Measurements from ENCODE around the gene PRKCI. TPM values are rescaled to one million over a fixed set of nuclear protein-coding genes. Genes with fewer than 3 reads are reported as not detected.

Gene PRKCI
- total RNA-seq, 1 experiment from 2014 or later, result 90.6 TPM

DNA sequence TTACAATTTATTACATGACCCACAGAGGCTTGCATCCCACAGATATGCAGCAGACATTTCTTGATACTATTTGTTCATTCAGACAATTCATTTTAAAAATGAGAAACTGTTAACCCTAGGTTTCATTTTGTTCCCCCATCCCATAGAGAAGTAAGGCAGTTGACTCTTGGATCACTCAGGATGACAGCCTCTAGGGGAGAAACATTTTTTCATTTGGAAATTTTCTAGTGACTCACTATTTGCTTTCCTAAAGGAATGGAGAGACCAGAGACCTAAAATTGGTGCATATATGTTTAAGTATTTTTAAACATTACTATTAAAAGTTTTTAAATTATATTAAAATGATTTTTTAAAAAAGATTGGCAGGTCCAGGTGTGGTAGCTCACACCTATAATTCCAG lies 21.2 kb upstream of the PRKCI start:
- TF ChIP-seq, protein P1, sequence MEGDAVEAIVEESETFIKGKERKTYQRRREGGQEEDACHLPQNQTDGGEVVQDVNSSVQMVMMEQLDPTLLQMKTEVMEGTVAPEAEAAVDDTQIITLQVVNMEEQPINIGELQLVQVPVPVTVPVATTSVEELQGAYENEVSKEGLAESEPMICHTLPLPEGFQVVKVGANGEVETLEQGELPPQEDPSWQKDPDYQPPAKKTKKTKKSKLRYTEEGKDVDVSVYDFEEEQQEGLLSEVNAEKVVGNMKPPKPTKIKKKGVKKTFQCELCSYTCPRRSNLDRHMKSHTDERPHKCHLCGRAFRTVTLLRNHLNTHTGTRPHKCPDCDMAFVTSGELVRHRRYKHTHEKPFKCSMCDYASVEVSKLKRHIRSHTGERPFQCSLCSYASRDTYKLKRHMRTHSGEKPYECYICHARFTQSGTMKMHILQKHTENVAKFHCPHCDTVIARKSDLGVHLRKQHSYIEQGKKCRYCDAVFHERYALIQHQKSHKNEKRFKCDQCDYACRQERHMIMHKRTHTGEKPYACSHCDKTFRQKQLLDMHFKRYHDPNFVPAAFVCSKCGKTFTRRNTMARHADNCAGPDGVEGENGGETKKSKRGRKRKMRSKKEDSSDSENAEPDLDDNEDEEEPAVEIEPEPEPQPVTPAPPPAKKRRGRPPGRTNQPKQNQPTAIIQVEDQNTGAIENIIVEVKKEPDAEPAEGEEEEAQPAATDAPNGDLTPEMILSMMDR (IDR thresholded peaks at IDR 0.05), result no peak
- ChIA-PET POLR2A (no interaction called here), CTCF (interaction anchor here (0.6 kb wide), 1 partner anchor 134 kb away, joined by 3 read pairs; no protein-coding TSS in a partner anchor)
- ATAC-seq, result no peak
- no peak for DNase-seq (ENCODE audit: low spot score)
- H3K4me1 Mint-ChIP-seq, result peaks cover 17% of the 10 kb centered on the region
- no peak overlapping the region for H3K4me3 Mint-ChIP-seq
- no peaks in the 10 kb centered on the region for H3K36me3 Mint-ChIP-seq
- no peaks in the 10 kb centered on the region; the same call in 1 of the 2 replicates for H3K27me3 Mint-ChIP-seq (ENCODE audit: low read depth)
- no peak overlapping the region for H3K27ac Mint-ChIP-seq
- H3K9me3 Mint-ChIP-seq, result no peaks in the 10 kb centered on the region

DNA sequence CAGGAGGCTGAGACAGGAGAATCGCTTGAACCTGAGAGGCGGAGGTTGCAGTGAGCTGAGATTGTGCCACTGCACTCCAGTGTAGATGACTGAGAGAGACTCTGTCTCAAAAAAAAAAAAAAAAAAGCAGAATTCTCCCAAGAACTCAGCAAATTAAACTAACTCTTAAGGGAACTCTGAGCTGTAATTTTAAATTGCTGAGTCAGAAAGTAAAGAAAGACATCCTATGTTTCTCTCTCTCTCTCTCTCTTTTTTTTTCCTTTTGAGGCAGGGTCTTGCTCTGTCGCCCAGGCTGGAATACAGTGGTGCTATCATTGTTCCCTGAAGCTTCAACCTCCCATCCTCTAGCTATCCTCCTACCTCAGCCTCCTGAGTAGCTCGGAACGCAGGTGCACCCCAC lies 20.7 kb upstream of the PRKCI start:
- CTCF ChIA-PET, result interaction anchor here (0.6 kb wide), 1 partner anchor 134 kb away, joined by 3 read pairs; no protein-coding TSS in a partner anchor
- Mint-ChIP-seq H3K4me3 (no peak overlapping the region), H3K4me1 (peaks cover 15% of the 10 kb centered on the region), H3K36me3 (no peaks in the 10 kb centered on the region), H3K27me3 (ENCODE audit: low read depth) (no peaks in the 10 kb centered on the region; the same call in 1 of the 2 replicates), H3K27ac (no peak overlapping the region), H3K9me3 (no peaks in the 10 kb centered on the region)
- TF ChIP-seq ZNF396 (CRISPR knock-in tag; IDR thresholded peaks at IDR 0.05; ENCODE audit: borderline replicate concordance) (no peak), TEAD4 (CRISPR knock-in tag; IDR thresholded peaks at IDR 0.05) (no peak), NR2C2 (CRISPR knock-in tag; IDR thresholded peaks at IDR 0.05) (no peak), MYBL2 (CRISPR knock-in tag; IDR thresholded peaks at IDR 0.05) (no peak), SP1 (CRISPR knock-in tag; conservative IDR thresholded peaks at IDR 0.05) (no peak), ESRRA (CRISPR knock-in tag; IDR thresholded peaks at IDR 0.05; ENCODE audit: borderline replicate concordance) (no peak), RELA (CRISPR knock-in tag; IDR thresholded peaks at IDR 0.05; ENCODE audit: borderline replicate concordance) (no peak), NR3C1 (CRISPR knock-in tag; conservative IDR thresholded peaks at IDR 0.05; ENCODE audit: low read depth) (no peak)
- TF ChIP-seq, protein P2, sequence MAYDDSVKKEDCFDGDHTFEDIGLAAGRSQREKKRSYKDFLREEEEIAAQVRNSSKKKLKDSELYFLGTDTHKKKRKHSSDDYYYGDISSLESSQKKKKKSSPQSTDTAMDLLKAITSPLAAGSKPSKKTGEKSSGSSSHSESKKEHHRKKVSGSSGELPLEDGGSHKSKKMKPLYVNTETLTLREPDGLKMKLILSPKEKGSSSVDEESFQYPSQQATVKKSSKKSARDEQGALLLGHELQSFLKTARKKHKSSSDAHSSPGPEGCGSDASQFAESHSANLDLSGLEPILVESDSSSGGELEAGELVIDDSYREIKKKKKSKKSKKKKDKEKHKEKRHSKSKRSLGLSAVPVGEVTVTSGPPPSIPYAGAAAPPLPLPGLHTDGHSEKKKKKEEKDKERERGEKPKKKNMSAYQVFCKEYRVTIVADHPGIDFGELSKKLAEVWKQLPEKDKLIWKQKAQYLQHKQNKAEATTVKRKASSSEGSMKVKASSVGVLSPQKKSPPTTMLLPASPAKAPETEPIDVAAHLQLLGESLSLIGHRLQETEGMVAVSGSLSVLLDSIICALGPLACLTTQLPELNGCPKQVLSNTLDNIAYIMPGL (CRISPR knock-in tag; IDR thresholded peaks at IDR 0.05), result no peak
- POLR2A ChIA-PET, result no interaction called here
- no peak for DNase-seq (ENCODE audit: low spot score)
- ATAC-seq, result no peak

DNA sequence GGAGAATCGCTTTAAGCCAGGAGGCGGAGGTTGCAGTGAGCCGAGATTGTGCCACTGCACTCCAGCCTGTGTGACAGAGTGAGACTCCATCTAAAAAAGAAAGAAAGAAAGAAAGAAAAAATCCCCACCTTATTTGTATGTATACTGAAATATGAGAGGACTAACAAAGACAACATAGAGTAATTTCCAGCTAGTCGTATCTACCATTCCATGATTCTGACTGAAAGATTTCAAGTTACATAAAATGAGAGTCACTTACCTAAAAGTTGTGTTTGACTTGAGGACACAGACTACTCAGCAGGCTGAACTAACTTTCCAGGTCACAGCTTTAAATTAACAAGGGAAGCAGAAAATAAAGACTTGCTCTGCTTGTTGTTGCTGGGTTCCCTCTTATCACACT lies 18.8 kb upstream of the PRKCI start:
- peaks cover 10% of the 10 kb centered on the region for H3K4me1 Mint-ChIP-seq
- ATAC-seq (no peak), DNase-seq (ENCODE audit: low spot score) (no peak)
- H3K4me3 Mint-ChIP-seq, result no peak overlapping the region
- POLR2A ChIA-PET, result no interaction called here
- no peak overlapping the region for H3K27ac Mint-ChIP-seq
- H3K9me3 Mint-ChIP-seq, result no peaks in the 10 kb centered on the region
- no peaks in the 10 kb centered on the region for H3K36me3 Mint-ChIP-seq
- H3K27me3 Mint-ChIP-seq (ENCODE audit: low read depth), result no peaks in the 10 kb centered on the region; the same call in 1 of the 2 replicates
- CTCF ChIA-PET, result interaction anchor here (1.0 kb wide), 1 partner anchor 210 kb away, joined by 3 read pairs; no protein-coding TSS in a partner anchor
- TF ChIP-seq, protein P3, sequence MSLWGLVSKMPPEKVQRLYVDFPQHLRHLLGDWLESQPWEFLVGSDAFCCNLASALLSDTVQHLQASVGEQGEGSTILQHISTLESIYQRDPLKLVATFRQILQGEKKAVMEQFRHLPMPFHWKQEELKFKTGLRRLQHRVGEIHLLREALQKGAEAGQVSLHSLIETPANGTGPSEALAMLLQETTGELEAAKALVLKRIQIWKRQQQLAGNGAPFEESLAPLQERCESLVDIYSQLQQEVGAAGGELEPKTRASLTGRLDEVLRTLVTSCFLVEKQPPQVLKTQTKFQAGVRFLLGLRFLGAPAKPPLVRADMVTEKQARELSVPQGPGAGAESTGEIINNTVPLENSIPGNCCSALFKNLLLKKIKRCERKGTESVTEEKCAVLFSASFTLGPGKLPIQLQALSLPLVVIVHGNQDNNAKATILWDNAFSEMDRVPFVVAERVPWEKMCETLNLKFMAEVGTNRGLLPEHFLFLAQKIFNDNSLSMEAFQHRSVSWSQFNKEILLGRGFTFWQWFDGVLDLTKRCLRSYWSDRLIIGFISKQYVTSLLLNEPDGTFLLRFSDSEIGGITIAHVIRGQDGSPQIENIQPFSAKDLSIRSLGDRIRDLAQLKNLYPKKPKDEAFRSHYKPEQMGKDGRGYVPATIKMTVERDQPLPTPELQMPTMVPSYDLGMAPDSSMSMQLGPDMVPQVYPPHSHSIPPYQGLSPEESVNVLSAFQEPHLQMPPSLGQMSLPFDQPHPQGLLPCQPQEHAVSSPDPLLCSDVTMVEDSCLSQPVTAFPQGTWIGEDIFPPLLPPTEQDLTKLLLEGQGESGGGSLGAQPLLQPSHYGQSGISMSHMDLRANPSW (CRISPR knock-in tag; conservative IDR thresholded peaks at IDR 0.05; ENCODE audit: low read depth), result no peak
- TF ChIP-seq RORB (CRISPR knock-in tag; IDR thresholded peaks at IDR 0.05) (no peak), FOXJ3 (CRISPR knock-in tag; IDR thresholded peaks at IDR 0.05; ENCODE audit: borderline replicate concordance) (no peak), JUN (CRISPR knock-in tag; IDR thresholded peaks at IDR 0.05) (no peak), PRRX2 (CRISPR knock-in tag; IDR thresholded peaks at IDR 0.05) (no peak)
- TF ChIP-seq, protein P4, sequence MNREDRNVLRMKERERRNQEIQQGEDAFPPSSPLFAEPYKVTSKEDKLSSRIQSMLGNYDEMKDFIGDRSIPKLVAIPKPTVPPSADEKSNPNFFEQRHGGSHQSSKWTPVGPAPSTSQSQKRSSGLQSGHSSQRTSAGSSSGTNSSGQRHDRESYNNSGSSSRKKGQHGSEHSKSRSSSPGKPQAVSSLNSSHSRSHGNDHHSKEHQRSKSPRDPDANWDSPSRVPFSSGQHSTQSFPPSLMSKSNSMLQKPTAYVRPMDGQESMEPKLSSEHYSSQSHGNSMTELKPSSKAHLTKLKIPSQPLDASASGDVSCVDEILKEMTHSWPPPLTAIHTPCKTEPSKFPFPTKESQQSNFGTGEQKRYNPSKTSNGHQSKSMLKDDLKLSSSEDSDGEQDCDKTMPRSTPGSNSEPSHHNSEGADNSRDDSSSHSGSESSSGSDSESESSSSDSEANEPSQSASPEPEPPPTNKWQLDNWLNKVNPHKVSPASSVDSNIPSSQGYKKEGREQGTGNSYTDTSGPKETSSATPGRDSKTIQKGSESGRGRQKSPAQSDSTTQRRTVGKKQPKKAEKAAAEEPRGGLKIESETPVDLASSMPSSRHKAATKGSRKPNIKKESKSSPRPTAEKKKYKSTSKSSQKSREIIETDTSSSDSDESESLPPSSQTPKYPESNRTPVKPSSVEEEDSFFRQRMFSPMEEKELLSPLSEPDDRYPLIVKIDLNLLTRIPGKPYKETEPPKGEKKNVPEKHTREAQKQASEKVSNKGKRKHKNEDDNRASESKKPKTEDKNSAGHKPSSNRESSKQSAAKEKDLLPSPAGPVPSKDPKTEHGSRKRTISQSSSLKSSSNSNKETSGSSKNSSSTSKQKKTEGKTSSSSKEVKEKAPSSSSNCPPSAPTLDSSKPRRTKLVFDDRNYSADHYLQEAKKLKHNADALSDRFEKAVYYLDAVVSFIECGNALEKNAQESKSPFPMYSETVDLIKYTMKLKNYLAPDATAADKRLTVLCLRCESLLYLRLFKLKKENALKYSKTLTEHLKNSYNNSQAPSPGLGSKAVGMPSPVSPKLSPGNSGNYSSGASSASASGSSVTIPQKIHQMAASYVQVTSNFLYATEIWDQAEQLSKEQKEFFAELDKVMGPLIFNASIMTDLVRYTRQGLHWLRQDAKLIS (CRISPR knock-in tag; IDR thresholded peaks at IDR 0.05; ENCODE audit: borderline replicate concordance), result no peak
- TF ChIP-seq, protein P5, sequence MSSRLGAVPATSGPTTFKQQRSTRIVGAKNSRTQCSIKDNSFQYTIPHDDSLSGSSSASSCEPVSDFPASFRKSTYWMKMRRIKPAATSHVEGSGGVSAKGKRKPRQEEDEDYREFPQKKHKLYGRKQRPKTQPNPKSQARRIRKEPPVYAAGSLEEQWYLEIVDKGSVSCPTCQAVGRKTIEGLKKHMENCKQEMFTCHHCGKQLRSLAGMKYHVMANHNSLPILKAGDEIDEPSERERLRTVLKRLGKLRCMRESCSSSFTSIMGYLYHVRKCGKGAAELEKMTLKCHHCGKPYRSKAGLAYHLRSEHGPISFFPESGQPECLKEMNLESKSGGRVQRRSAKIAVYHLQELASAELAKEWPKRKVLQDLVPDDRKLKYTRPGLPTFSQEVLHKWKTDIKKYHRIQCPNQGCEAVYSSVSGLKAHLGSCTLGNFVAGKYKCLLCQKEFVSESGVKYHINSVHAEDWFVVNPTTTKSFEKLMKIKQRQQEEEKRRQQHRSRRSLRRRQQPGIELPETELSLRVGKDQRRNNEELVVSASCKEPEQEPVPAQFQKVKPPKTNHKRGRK (CRISPR knock-in tag; IDR thresholded peaks at IDR 0.05; ENCODE audit: borderline replicate concordance), result no peak
- TF ChIP-seq, protein P6, sequence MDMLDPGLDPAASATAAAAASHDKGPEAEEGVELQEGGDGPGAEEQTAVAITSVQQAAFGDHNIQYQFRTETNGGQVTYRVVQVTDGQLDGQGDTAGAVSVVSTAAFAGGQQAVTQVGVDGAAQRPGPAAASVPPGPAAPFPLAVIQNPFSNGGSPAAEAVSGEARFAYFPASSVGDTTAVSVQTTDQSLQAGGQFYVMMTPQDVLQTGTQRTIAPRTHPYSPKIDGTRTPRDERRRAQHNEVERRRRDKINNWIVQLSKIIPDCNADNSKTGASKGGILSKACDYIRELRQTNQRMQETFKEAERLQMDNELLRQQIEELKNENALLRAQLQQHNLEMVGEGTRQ (CRISPR knock-in tag; IDR thresholded peaks at IDR 0.05), result no peak

All from WTC11 (cell line).